ENCODE data around the gene ATP4B. TPM values are rescaled to one million over a fixed set of nuclear protein-coding genes. Genes with fewer than 3 reads are reported as not detected.
"Not testable (repeated sequence)": the region's sequence is repeated elsewhere in the genome, so short reads cannot be mapped to it uniquely, and the experiment has no call there.

Gene ATP4B
- total RNA-seq, 1 donor from 2014 or later, result not detected

DNA sequence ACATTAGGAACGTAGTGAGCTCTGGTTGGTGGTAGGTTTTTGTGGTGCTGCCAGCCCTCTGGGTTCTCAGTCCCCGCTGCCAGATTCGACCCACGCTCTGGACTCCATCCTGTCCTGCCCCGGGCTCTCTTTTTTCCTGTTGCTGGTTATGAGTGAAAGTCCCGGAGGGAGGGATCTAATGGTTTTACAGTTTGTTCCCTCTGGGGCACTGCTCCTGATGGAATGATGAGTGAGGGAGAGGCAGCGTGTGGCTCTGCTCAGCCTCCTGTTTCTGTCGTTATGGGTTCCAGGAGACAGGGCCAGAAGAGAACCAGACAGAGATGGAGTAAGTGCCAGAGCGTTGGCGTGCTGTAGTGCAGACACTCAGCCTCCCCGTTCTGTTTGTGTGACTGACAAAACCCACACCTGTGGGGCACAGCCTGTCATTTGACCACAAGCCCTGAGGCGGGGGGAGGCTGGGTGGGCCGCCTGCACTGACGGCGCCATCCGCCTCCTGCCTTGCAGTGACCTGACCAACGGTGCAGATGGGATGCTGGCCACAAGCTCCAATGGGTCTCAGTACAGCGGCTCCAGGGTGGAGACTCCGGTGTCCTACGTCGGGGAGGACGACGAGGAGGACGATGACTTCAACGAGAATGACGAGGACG is 18.3 kb downstream of the ATP4B start:
- DNase-seq, result no peak

DNA sequence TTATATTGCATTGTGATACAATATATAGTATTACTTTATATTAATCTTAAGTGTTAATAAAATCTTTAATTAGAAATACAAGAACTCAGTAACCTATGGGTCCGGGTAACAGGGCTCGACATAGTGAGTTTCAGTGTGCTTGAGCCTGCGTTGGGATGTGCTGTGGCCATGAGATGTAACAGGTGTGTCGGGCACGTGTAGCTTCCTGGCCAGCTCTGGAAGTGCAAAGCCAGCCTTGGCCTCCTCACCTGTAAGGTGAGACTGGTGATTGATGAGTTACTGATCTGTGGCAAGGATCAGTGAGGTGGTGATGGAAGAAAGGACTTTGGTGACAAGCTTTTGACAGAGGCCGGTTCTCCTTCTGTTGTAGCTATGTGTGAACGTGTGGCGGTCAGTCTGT is 19.2 kb downstream of the ATP4B start:
- no peak for DNase-seq

DNA sequence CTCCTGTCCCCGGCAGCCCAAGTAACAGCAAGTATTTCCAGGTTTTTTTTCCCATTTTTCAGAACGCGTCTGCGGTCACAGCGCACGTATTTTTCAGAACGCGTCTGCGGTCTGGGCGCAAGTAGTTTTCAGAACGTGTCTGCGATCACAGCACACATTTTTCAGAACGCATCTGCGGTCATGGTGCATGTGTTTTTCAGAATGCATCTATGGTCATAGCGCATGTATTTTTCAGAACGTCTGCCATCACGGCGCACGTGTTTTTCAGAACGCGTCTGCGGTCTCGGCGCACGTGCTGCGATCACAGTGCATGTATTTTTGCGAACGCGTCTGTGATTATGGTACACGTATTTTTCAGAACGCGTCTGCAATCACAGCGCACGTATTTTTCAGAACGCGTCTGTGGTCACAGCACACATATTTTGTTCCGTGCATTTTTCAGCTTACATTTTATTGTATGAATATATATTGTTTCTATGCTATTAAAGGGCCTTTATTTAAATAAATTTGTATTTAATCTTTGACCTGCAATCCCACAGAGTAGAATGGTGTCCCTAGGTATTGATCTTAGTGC is 19.7 kb downstream of the ATP4B start:
- DNase-seq, result no peak

DNA sequence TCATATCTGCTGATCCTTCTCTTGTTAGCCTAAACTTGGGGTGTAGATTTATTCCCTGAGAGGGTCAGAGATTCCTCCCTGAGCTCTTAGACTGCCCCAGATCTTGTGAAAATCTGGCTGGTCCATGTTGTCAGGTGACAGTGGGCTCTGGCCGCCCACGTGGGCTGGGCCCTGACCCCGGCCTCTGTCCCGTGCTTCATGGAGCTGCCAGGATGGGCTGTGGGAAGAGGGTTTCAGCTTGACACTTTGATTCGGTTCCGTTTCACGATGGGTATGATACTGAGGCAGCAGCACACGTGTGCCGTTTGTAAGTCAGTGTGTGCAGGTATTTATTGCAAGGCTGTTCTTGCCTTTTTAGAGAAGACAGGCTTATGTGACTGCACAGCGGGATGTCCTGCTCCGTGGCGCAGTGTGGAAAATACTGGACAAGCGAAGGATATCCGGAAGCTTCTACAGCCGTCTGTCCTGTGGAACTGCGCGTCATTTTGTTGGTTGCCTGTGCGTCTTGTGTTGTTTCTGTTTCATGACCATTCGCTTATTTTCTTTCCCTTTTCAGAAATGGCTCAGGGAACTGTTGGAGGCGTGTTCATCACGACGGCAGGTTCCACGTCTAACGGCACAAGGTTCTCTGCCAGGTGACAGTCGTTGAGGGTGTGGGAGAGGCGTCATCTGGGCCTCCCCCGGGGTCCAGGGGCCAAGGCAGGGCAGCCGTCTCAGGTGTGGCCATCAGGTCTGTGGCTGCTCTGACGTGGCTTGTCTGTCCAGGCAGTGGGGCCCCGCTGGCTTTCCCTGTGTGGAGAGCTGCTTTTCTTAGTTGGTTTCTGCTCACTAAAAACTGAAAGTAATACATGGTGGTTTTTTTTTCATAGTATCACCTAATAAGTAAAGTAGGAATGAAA is 20.5 kb downstream of the ATP4B start:
- no peak for DNase-seq

DNA sequence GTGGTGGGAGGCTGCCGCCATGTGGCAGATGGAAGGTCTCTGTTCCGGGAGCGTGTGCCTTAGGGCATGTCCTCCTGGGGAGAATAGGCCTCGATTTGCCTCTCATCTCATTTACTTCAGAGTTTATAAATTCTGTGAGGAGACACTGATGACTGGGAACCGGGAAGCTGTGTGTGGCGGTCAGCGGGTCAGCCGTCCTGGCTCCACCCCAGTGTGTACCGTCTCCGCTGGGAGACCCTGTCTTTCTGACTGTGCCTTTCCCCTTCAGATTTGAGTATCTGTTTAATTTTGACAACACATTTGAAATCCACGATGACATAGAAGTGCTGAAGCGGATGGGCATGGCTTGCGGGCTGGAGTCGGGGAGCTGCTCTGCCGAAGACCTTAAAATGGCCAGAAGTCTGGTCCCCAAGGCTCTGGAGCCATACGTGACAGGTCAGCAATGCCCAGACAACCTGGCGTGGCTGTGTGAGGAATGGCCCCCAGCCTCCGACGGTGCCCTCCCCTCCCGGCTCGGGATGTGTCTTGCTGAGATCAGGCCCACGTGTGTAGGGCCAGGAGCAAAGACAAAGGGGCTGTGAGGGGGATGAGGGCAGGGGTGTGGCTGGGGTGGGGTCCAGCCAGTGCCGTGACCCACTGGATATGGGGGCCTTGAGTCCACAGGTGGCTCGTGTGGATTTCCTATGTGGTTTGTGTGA is 21.6 kb downstream of the ATP4B start:
- DNase-seq, result no peak

DNA sequence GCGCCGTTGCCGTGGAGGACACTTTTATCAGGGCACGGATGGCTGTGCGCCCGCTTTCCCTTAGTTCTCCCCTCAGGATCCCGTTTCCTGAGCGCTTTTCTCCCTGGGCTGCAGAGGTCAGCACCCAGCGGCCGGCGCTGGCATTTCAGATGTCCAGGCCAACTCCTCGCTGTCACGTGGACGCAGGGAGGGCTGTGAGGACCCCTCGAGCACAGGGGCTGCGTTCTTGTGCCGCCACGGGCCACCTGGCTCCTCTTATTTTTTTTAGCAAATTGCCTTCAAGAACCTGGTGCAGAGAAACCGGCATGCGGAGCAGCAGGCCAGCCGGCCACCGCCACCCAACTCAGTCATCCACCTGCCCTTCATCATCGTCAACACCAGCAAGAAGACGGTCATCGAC is 22.3 kb downstream of the ATP4B start:
- DNase-seq, result no peak

DNA sequence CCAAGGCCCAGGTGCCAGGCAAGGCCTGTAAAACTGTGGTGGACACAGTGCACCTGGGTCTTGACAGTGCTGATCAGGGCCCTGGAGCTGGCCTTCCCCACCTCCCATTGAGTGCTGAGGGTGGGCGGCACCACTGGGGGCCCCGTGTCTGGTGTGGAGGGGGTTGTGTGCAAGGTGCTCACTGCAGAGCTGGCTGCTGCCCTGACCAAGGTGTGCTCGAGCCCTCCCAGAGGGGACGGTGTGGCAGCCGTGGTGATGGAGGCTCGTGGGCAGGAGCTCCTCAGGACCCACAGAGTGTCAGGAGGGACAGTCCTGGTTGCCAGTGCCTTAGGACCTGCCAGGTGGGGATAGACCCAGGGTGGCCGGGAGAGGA is 23.0 kb downstream of the ATP4B start:
- DNase-seq, result no peak

DNA sequence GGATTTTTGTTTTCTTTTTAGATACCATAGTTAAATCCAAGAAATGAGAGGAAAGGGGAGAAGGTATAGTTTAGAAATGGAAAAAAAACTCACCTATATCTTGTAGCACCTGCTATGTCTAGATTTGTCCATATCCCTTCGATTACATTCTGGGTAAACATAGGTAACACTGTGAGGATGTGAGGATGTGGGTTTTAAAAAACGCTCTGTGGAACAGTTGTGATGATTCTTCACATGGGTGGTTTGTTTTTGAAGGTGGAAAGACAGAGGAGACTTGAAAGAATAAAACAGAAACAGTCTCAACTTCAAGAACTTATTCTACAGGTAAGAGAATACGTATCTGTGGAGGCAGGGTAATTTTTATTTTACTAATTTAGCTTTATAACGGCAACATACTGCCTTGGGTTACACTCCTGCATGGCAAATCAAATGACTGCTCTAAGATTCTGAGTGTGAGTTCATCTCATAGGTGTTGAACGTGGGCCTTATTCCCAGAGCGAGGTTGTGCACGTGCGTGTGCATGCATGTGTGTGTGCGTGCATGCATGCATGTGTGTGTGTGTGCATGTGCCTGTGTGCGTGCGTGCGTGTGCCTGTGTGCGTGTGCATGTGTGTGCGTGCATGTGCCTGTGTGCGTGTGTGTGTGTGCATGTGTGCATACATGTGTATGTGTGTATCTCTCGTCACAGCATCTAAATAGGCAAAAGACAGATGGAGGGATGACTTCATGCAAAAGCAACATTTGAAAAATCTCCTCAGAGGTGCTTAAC is 23.5 kb downstream of the ATP4B start:
- no peak for DNase-seq

DNA sequence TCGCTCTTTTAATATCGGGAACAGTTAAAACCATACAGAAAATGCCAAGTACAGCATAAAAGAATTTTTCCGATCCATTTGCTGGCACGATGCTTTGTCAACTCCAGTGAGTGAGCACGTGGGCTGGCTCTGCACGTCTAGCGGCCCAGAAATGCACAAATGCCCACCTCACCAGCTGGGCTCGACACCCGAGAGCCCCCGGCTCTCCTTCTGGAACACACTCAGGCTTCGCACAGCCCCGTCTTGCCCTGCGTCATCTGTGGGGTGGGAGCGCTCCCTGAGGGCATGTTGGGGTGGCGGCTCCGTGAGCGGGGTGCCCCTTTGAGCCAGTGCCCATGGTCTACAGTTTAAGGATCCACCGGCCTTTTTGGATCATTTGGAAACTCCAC is 24.5 kb downstream of the ATP4B start:
- DNase-seq, result no peak

DNA sequence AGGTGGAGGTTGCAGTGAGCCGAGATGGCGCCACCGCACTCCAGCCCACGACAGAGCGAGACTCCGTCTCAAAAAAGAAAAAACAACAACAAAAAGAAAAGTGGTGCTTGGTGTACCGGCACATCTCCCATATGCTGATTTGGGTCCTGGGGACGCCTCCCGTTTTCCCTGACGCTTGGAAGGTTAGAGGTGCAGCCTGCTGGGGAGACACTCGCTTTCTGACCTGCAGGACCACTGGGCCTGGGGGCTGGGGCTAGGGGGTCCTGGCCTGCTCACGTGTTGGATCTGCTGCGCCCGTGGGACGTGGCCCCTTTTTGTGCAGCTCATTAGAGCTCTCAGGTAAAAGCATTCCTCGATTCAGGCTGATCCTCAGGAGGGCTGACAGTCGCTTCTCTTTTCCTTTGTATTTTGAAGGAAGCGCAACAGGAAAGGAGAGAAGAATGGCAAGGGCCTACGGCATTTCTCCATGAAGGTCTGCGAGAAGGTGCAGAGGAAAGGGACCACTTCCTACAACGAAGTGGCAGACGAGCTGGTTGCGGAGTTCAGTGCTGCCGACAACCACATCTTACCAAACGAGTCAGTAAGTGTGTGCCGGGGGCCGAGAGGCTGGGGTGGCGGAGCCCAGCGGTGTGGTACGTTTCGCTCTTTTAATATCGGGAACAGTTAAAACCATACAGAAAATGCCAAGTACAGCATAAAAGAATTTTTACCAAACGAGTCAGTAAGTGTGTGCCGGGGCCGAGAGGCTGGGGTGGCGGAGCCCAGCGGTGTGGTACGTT is 25.1 kb downstream of the ATP4B start:
- no peak for DNase-seq

DNA sequence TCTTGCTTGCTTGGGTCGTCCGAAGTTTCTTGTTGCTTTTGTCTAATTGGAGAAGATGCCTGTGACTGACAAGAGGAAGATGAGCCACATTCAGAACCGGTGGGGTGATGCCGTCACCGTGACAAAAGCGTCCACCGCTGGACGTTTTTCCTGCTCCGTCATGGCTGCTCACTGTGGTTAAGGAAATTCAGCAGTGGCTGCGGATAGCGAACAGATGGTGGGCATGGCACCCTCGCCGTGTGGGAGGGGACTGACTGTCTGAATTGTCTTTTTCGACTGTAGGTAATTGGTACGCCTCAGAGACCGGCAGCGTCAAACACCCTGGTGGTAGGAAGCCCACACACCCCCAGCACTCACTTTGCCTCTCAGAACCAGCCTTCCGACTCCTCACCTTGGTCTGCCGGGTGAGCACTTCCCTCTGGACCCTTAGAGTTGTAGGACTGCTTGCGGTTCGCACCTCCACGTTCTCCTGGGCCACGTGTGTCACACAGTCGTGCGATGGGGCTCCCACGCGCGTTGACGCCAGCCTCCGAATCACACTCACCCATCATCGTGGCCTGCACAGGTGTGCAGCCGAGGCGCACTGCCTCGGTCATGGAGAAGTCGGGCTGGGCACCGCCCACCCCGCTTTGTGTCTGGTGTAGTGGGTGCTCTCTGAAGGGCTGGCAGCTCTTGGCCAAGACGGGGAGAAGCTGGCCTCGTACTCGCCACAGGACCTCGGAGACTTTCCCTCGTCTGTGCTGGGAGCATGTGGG is 26.5 kb downstream of the ATP4B start:
- no peak for DNase-seq

DNA sequence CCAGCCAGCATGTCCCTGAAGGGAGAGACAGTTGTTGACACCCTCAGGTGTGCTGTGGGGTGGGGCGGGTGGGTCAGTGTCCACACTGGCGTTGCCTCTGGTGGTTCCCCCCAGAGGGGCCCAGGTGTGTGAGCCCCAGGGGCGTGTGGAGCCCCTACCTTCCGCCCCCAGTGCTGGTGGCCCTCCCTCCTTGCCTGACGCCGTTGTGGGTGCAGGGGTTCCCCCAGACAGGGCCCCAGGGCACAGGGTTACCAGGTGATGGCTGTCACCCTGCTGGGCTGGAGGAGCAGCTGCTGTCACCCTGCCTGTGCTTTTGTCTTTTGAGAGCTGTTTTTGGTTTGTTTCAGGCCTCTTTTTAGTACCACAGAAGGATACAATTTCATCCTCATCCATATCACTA is 27.2 kb downstream of the ATP4B start:
- DNase-seq, result no peak

DNA sequence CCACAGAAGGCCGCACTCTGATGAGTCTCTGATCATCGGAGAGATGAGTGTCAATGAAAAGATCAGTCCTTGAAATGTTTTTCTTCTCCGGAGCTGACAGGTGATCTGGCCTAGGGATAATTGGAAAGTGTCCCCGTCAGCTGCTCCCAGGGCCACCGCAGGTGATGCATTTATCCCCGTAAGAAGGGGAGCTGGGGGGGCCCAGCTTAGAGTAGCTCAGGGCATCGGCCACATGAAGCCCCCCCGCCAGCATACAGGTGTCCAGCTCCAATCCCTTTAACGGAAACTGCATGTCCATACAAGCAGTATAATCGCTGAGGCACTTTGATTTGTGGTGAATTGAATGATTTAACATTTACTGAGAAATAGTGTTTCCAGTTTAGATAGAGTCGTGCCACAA is 27.7 kb downstream of the ATP4B start:
- DNase-seq, result no peak

DNA sequence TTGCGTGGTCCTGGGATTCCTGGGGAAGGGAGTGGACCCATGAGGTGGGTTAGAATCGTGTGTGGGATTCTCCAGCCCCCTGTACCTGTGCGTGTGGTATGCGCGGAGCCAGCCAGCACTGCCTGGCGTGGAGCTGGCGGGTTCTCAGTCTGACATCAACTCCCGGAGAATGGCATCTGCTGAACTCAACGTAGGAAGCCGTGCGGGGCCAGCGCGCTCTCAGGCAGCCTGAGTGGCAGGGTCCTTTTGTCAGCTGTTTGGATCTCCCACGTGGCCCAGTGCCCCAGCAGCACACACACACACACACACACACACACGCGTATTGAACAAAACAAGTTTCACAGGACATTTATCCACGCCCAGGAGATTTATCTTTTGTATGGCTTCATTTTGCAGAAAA is 28.1 kb downstream of the ATP4B start:
- DNase-seq, result no peak

DNA sequence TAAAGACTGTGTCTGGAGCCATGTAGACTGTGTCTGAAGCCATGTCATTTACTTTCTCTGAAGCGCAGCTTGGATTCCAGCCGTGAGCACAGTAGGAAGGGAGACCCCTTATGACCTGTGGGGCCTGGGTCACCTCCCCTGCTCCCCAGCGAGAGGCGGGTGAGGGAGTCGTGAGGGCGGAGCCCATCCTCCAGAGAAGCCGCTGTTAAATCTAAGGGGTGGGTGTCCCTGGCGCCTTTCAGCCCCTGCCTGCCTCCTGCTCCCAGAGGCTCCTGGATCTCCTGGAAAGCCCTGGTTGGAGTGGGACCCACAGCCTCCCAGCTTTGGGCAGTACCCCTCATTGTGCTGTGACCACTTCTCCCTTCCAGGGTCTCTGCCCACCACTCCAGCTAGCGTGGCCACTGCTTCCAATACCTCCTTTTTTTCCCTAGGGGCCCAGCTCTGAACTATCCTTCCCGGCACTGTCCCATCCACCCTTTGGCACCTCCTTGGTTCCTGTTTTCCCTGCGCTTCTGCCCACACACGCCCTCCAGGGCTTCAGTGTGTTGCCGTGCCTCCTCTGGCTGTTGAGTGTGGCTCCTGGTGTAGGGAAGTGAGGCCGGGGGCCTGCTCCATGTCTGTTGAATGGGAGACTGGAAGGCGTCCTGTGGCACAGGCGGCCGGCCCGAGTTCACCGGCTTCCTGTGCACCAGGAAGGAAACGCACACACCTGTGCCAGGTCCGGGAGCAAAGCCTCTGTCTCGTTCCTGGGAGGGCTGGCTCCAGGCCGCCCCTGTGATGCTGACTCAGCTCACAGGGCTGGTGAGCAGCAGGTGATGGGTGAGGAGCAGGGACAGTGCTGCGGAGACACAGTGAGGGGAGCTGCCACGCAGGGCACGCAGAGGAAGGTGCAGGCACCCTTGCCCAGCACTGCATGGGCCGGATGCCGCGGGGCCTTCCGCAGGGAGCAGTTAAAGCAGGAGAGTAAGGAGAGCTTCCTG is 29.4 kb downstream of the ATP4B start:
- no peak for DNase-seq

DNA sequence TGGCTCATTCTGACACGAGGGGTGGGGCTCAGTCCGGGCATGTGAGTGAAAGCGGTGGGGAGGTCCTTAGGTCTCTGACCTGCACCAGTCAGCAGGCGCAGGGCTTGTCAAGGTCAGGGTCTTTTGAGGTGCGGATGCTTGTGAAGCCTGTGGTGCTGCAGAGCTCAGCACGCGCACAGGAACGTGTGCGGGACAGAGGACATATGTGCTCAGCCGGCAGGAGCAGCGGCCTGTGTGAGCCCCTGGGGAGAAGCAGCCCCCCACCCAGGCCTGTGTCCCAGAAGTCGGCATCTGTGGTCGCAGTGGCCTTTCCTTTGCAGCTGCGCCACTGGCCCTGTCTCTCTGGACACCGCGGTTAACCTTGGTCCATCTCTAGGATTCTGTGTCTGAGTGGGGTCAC is 30.9 kb downstream of the ATP4B start:
- DNase-seq, result no peak

DNA sequence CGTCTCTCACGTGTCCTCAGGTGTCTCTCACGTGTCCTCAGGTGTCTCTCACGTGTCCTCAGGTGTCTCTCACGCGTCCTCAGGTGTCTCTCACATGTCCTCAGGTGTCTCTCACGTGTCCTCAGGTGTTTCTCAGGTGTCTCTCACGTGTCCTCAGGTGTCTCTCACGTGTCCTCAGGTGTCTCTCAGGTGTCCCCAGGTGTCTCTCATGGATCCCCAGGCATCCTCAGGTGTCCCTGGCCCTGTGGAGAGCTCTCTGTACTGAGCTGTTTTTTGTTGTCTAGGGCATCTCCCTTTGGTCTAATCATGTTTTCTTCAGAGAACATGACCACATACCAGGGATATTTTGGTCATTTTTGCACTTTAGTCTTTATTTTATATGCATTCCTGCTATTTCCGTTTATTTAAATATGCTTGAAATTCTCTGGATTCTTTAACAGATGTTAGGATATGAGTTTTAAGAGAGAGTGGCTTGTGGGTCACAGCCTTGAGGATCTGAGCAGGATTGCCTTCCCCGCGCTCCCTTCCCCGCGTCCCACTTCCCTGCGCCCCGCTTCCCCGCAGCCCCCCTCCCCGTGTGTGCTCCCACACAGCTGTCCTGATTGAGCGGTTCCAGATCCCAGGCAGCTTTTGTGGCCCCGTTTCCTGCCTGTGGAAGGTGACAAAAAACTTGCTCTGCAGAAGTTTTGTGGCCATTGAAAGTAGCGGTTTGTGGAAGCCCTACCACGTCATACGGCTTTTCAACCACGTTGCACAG is 31.9 kb downstream of the ATP4B start:
- no peak for DNase-seq

DNA sequence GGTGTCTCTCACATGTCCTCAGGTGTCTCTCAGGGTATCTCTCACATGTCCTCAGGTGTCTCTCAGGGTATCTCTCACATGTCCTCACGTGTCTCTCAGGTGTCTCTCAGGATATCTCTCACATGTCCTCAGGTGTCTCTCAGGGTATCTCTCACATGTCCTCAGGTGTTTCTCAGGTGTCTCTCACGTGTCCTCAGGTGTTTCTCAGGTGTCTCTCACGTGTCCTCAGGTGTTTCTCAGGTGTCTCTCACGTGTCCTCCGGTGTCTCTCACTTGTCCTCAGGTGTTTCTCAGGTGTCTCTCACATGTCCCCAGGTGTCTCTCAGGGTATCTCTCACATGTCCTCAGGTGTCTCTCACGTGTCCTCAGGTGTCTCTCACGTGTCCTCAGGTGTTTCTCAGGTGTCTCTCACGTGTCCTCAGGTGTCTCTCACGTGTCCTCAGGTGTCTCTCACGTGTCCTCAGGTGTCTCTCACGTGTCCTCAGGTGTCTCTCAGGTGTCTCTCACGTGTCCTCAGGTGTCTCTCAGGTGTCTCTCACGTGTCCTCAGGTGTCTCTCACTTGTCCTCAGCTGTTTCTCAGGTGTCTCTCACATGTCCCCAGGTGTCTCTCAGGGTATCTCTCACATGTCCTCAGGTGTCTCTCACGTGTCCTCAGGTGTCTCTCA is 33.2 kb downstream of the ATP4B start:
- DNase-seq, result not testable (repeated sequence)
